Measurements from ENCODE around the gene DBN1. TPM values are rescaled to one million over a fixed set of nuclear protein-coding genes. Genes with fewer than 3 reads are reported as not detected.

DBN1 gene
- total RNA-seq, 6 donors from 2014 or later: 17.0 to 55.6 (median 30.1) TPM

DNA sequence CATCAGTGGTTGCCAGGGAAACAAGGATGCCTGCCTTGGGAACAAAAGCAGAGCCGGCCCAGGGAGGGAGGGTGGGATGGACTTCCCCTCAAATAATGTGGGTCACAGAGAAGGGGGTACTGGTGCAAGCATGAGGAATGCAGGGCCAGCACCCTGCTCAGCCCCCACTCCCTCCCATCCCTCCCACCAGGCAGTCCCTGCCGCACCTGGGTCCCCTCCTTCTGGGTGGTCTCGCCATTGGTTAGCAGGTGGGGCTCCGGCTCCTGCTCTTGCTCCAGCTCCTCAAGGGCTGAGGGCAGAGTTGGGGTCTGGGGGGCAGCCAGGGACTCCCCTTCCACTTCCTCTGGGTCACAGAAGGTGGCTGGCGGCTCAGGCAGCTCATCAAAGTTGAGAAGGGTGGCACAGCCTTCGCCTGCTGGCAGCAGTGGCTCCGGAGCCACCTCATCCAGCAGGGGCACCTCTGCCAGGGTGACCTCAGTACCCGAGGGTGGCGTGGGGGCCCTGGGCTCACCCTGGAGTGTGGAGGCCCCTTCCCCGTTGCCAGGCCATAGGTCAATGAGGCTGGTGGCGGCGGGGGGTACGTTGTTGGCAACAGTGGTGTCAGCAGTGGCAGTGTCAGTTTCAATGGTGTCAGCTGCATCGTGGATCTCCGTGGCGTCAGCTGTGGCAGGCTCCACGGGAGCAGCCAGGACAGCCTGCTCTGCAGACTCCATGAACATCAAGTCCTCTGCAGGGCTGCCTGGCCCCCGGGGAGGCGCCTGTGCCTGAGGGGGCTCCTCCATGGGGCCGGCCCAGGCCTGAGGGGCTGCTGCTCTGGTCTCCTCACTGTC lies 15.4 kb downstream of the DBN1 start:
- TF ChIP-seq EP300 (IDR thresholded peaks at IDR 0.05): no peak
- TF ChIP-seq POLR2AphosphoS5 (IDR thresholded peaks at IDR 0.05): no peak
- TF ChIP-seq, protein P1, sequence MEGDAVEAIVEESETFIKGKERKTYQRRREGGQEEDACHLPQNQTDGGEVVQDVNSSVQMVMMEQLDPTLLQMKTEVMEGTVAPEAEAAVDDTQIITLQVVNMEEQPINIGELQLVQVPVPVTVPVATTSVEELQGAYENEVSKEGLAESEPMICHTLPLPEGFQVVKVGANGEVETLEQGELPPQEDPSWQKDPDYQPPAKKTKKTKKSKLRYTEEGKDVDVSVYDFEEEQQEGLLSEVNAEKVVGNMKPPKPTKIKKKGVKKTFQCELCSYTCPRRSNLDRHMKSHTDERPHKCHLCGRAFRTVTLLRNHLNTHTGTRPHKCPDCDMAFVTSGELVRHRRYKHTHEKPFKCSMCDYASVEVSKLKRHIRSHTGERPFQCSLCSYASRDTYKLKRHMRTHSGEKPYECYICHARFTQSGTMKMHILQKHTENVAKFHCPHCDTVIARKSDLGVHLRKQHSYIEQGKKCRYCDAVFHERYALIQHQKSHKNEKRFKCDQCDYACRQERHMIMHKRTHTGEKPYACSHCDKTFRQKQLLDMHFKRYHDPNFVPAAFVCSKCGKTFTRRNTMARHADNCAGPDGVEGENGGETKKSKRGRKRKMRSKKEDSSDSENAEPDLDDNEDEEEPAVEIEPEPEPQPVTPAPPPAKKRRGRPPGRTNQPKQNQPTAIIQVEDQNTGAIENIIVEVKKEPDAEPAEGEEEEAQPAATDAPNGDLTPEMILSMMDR (IDR thresholded peaks at IDR 0.05): no peak
- no peak for TF ChIP-seq POLR2A (IDR thresholded peaks at IDR 0.05)
- no peaks in the 10 kb centered on the region for H3K9me3 ChIP-seq
- peaks cover 0 to 26% (median 12%) of the 10 kb centered on the region in 4 donors for H3K36me3 ChIP-seq
- no peak overlapping the region for H3K4me3 ChIP-seq
- H3K27me3 ChIP-seq: no peaks in the 10 kb centered on the region
- ATAC-seq (ENCODE audit: low FRiP score in 2 of 2): no peak
- H3K4me1 ChIP-seq: peaks cover 31 to 57% (median 37%) of the 10 kb centered on the region in 4 donors
- no peak overlapping the region for H3K27ac ChIP-seq
- DNase-seq: peak in 1 of 2 donors; percentile 71
- 71 to 91% methylated on average over 8 to 20 of the region's 20 CpGs for WGBS, 2 donors

DNA sequence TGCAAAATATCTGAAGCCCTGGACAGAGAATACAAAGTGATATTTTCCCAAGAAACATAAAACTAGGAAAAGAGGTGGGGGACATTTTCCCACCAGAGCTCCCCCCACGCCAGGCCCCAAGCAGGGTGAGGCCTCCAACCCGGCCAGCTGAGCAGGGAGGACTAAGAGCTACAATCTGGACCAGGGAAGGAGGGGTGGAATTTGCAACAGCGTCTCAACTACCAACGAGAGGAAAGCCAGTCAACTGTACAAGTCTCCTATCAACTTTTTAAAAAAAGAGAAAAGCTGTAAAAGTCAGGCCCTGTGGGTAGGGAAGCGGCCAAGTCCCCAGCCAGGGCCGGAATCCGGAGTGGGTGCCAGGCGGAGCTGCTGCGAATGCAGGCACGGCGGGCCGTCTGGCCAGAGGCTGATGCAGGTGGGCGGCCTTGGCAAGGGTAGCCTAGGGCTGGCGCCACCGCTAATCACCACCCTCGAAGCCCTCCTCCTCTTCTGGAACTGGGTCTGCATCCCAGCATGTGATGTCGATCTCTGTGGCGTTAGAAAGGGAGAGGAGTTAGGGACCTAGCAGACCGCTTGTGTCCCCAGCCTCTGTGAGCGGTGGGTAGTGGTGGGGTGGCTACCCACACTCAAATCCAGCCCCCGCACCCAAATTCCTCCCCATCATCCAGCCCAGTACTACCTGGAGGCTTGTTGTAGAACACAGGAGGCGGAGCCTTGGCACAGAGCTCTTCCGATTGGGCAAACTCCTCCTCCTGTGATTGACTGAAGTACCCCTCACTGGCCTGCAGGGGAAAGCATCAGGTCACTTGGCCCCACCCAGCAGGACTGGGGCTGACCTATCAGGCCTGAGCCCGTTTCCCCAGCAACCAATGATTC lies 16.2 kb downstream of the DBN1 start:
- peaks cover 30 to 49% (median 35%) of the 10 kb centered on the region in 4 donors for H3K4me1 ChIP-seq
- ATAC-seq (ENCODE audit: low FRiP score in 2 of 2) (peak; percentile 66 to 68), DNase-seq (peak; percentile 80 to 84)
- no peaks in the 10 kb centered on the region for H3K27me3 ChIP-seq
- no peak overlapping the region for H3K27ac ChIP-seq
- H3K4me3 ChIP-seq: no peak overlapping the region
- peaks cover 0 to 26% (median 12%) of the 10 kb centered on the region in 4 donors for H3K36me3 ChIP-seq
- 85 to 87% methylated on average over 18 to 24 of the region's 24 CpGs for WGBS, 2 donors
- TF ChIP-seq, protein P1 (IDR thresholded peaks at IDR 0.05): peak; percentile 41 to 77 (median 66)
- no peak for TF ChIP-seq POLR2AphosphoS5 (IDR thresholded peaks at IDR 0.05)
- no peaks in the 10 kb centered on the region for H3K9me3 ChIP-seq

DNA sequence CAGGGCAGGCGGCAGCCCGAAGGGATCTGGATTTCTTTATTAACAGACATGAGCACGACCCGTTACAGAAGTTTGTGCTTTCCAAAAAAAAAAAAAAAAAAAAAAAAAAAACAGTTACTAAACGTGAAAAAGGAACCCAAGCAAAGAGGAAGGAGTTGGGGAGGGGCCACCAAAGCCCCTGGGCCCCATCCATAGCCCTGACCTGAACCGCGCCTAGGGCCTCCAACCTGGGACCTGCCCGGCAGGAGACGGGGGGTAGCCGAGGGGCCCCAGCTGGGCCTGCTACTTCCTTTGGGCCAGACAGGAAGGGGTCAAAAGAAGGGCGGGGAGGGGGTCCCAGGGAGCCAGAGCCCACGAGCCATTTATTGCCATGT lies 16.9 kb downstream of the DBN1 start:
- Histone ChIP-seq H3K4me1 (peaks cover 26 to 43% (median 29%) of the 10 kb centered on the region in 4 donors), H3K36me3 (peaks cover 0 to 26% (median 12%) of the 10 kb centered on the region in 4 donors), H3K27me3 (no peaks in the 10 kb centered on the region), H3K4me3 (peak overlapping the region in 2 of 4 donors; percentile 57 to 80), H3K27ac (peak overlapping the region in 1 of 4 donors; percentile 85), H3K9me3 (no peaks in the 10 kb centered on the region)
- TF ChIP-seq, protein P1 (IDR thresholded peaks at IDR 0.05): no peak
- TF ChIP-seq EP300 (IDR thresholded peaks at IDR 0.05) (no peak), POLR2A (IDR thresholded peaks at IDR 0.05) (no peak), POLR2AphosphoS5 (IDR thresholded peaks at IDR 0.05) (no peak)
- 33 to 34% methylated on average over 10 to 12 of the region's 12 CpGs for WGBS, 2 donors
- ATAC-seq (ENCODE audit: low FRiP score in 2 of 2) (no peak), DNase-seq (no peak)

DNA sequence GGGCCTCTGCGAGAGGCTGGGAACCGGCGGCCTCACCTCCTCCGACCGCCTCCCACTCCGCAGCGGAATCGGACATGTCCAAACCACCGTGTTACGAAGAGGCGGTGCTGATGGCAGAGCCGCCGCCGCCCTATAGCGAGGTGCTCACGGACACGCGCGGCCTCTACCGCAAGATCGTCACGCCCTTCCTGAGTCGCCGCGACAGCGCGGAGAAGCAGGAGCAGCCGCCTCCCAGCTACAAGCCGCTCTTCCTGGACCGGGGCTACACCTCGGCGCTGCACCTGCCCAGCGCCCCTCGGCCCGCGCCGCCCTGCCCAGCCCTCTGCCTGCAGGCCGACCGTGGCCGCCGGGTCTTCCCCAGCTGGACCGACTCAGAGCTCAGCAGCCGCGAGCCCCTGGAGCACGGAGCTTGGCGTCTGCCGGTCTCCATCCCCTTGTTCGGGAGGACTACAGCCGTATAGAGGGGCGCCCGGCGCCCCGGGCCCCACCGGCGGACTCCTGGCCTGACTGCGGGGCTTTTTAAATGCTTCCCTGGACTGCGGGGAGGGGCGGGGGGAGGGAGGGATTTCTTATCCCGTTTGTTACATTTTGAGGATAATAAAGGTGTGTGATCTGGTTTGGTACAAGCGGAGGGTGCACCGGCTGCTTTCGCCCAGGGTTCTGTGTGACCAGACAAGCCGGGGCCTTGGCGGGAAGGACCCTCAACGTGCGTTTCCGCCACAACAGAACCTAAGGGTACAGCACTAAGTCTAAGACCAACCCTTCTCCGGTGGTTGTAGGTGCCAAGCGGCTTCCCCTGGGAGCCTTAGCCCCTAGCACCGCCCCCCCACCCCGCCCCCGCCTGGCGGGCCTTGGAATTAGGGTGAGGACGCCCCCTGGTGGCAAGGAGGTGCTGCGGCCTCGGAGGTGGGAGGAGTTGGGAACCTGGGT lies 17.5 kb downstream of the DBN1 start:
- Histone ChIP-seq H3K36me3 (peaks cover 0 to 26% (median 12%) of the 10 kb centered on the region in 4 donors), H3K4me3 (peak overlapping the region; percentile 57 to 81 (median 72)), H3K4me1 (peaks cover 23 to 40% (median 29%) of the 10 kb centered on the region in 4 donors), H3K9me3 (no peaks in the 10 kb centered on the region), H3K27me3 (no peaks in the 10 kb centered on the region), H3K27ac (peak overlapping the region; percentile 52 to 85 (median 68))
- ATAC-seq (ENCODE audit: low FRiP score in 2 of 2): peak; percentile 82 to 90
- DNase-seq: peak; percentile 95 to 98
- TF ChIP-seq POLR2AphosphoS5 (IDR thresholded peaks at IDR 0.05) (peak; percentile 28 to 35), EP300 (IDR thresholded peaks at IDR 0.05) (no peak), POLR2A (IDR thresholded peaks at IDR 0.05) (no peak)
- TF ChIP-seq, protein P1 (IDR thresholded peaks at IDR 0.05): peak; percentile 74 to 98 (median 85)
- WGBS, 2 donors: 0% methylated on average over 1 to 45 of the region's 76 CpGs
